HG03521 (cell line): ENCODE measurements around the gene GALNT15.

Experiments used
- ATAC-seq: cut with Tn5 transposase; IDR thresholded peaks from one replicate; pipeline ENCODE4 v1.9.1; 2021; ENCODE audit warnings: mild to moderate bottlenecking, moderate library complexity; ENCODE audit not compliant: unreplicated experiment

The GALNT15 gene

DNA sequence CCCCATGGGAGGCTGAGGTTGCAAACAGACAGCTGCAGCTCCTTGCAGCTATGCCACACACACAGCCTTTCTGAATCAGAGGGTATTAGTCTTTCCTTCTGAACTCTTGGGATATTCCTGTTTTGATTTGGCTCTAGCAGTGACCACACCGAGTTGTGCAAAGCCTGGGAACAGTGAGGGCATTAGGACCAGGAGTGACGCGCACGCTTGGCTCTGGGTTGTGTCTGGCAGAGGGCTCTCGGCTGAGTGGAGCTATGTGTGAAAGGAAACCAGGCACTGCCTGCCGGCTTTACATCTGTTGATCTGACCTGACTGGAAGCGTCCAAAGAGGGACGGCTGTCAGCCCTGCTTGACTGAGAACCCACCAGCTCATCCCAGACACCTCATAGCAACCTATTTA lies at the start of gene GALNT15:
Gene GALNT15 (plus strand): TSS at position 292 of the 400 bp plus-strand sequence. CDS start 472 bp downstream, outside the sequence.
- ATAC-seq: no peak

GRCh38 chr3:16126634-16127033 lies 47.8 kb upstream of the GALNT15 start:
- ATAC-seq: no peak

GRCh38 chr3:16127249-16127648 lies 47.2 kb upstream of the GALNT15 start:
- ATAC-seq: no peak

DNA sequence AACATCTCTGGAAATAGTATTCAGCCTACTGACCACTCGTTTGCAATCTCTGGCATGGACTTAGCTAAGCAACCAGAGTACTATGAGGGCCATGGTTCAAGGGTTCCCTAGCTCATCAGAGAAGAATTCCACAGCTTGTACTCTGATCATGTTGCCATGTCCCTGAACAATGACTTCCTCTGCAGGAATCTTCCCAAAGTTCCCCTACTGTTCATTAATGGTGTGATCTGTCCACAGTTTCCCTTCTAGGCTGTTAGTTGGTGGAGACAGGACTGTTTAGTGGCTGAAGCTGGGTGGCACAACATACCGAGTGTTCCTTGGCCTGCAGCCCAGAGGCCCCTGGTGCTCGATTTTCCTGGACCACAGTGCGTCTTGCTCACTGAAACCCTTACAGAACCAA lies 44.4 kb upstream of the GALNT15 start:
- ATAC-seq: no peak

DNA sequence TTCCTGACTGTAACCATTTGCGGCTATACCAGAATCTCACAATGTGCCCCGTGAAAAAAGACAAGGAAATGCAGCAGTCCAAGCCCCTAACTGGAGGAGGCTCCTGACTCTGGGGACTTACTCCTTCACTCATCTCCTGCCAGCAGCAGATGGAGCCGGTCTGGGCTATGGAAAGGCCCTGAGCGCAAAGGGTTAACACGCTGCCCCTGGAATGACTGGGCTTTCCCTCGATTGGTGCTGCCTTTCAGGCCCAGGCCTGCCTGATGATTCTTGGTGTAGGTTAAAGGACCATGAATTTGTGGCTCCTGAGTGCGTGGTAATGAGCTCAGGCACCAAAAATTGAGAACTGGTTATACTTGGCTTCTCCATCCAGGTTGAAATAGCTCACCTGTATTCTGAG lies 42.3 kb upstream of the GALNT15 start:
- no peak for ATAC-seq

DNA sequence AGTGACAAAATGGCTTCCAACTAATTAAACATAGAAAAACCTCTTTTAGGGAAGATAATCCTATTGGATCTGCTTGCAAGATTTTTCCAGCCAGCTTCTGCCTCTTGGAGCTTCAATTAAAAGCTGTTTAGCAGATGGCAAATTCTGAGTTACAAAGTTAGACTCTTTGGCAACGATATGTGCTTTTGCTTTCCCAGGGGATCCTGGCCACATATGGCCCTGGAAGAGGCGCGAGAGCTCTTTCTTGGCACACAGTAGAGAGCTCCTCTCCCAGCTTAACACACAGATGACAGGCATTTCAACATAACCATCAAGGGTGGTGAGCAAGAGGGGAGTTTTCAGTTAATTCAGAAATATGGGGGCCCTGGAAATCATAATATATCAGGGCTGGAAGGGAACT lies 41.6 kb upstream of the GALNT15 start:
- no peak for ATAC-seq

DNA sequence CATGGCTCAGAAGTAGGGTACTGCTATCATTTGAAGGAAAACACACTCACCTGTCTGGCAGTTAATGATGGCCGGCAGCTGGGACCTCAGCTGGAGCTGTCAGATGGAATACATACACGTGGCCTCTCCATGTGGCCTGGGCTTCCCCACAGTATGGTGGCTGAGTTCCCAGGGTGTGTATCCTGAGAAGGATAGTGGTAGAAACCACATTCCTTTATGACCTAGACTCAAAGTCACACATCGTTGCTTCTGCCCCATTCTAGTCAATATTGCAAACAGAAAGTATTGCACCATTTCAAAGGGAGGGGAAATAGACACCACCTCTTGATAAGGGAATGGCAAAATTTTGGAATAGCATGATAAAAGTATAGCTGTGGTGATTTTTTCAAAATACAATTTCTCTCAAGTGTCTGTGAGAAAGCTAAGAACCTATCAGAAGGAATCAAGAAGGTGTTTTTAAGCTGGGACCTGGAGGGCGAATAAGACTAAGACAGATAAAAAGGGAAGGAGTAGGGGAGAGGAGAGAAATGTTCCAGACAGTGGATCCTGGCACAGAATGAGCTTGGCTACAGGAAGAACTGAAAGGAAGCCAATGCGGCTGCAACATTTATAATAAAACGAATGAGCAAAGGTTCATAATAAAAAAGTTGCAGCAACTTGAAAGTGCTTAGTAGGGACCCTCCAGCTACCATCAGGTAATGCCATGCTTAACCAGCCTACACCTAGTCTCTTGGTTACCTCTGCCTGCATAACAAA lies 40.1 kb upstream of the GALNT15 start:
- ATAC-seq: no peak

DNA sequence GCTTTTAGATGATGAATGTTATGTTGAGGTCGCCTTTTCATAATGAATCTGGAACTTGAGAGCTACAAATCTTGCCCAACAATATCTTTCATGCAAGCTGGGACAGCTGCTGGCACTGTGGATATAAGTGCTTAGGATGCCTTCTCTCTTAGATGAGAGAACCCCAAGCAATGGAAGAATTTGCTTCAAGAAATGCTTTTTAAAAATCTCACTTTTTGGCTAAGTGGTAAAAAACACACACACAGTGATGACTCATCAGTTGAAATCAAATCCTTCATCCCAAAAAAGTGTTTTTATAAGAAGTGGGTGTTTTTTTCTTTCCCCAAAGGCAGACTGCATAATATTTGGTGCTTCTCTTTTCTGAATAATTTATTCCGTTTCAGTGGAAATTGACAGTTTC lies 38.4 kb upstream of the GALNT15 start:
- ATAC-seq: no peak

GRCh38 chr3:16137044-16137443 lies 37.4 kb upstream of the GALNT15 start:
- no peak for ATAC-seq

GRCh38 chr3:16137977-16138376 lies 36.5 kb upstream of the GALNT15 start:
- no peak for ATAC-seq

- no peak for ATAC-seq
These were observed 34.2 kb upstream of the GALNT15 start for GRCh38 chr3:16140116-16140893.

- no peak for ATAC-seq
These were observed 33.6 kb upstream of the GALNT15 start for GRCh38 chr3:16140894-16141285.

GRCh38 chr3:16142350-16143025 lies 32.0 kb upstream of the GALNT15 start:
- ATAC-seq: no peak

GRCh38 chr3:16143861-16144447 lies 30.5 kb upstream of the GALNT15 start:
- no peak for ATAC-seq

DNA sequence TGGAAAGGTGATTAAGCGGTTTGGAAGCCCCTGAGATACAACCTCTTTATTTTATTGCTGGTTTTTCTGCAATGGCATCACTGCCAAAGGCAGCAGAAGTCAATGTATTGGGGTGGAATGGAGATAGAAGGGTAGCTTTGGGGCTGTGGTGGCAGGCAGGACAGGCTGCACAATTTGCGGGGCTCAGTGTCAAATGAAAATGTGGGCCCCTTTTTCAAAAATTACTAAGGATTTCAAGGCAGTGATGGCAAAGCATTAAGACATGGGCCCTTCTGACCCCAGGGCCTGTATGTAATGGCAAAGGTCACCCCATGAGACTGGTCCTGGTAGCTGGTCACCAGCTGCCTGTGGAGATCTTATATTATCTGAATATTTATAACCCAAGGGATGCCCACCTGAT lies 29.3 kb upstream of the GALNT15 start:
- ATAC-seq: no peak

- ATAC-seq: no peak
These were observed 28.3 kb upstream of the GALNT15 start for GRCh38 chr3:16146015-16146730.

DNA sequence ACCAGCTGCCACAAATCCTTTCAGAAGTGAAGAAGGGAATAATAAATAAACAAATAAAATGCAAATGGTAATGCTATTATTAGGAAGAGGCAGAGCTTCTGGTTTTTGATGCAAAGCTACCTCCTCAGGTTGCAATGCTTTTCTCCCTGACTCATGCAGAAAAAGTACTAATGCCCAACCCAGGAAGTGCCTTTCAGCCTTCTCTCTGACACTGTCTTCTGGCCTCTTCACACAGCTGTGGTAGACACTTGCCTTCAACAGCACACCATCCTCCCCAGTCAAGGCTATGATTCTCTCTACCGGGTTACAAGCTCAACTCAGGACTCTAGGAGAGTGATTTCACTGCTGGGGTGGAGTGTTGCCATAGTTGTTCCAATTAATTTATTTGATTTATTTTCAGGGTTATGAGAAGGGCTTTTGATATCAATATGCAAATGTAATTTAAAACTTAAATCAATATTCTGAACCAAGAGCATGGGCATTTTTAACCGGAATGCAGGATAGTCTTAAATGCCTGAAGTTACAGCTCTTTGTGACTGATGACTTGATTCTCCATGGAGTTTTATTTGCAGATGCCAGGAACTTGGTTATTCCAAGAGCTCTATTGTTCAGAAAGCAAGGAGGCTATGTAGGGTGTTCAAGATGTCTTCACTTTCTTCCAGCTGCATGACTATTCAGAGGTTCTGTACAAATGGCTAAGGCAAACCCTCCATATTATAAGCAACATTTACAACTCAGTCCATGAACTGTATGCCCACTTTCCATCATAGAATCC lies 27.1 kb upstream of the GALNT15 start:
- no peak for ATAC-seq

DNA sequence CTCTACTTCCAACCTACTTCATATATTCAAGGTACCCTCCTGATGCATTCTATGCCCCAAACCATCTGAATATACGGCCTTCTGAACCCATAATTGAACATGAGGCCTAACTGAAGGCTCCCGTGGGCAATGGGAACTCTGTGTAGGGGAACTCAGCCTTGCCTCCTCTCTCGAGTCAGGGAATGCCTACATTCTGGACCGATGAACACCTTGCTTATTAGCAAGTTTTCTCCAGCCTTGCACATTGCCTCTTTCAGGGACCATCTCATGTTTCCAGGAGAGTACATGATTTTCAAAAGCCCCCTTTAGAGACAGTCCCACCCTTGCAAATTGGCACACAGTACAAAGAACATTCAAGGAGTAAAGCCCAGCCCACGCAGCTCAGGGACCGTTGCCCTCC lies 26.3 kb upstream of the GALNT15 start:
- no peak for ATAC-seq

DNA sequence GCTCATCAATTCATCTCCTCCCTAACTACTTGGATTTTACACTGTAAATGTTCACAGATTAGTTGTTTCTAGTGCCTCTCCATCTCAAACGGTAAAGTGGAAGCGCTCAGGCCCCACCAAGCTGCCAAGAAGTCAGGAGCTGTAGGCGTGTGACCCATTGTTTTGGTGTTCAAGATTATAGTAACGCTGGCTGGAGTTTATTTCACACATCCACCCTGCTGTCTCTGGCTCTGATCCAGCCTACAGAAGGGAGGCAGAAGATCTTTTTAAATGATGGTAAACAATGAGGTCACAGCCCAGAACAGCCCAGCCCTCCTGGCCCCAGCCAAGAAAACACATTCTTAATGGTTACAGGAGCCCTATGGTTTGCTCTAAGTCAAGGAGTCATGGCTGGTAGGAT lies 25.7 kb upstream of the GALNT15 start:
- no peak for ATAC-seq

GRCh38 chr3:16150285-16150684 lies 24.2 kb upstream of the GALNT15 start:
- ATAC-seq: no peak
